COLO668 (cell line): Measurements from ENCODE around the gene DSG1.
"Not testable (repeated sequence)": the region's sequence is repeated elsewhere in the genome, so short reads cannot be mapped to it uniquely, and the experiment has no call there.

Experiments
- DNase-seq: peaks from one replicate; lab custom pipeline; 2025; ENCODE audit not compliant: unreplicated experiment; lab: John Stamatoyannopoulos, UW

The DSG1 gene

DNA sequence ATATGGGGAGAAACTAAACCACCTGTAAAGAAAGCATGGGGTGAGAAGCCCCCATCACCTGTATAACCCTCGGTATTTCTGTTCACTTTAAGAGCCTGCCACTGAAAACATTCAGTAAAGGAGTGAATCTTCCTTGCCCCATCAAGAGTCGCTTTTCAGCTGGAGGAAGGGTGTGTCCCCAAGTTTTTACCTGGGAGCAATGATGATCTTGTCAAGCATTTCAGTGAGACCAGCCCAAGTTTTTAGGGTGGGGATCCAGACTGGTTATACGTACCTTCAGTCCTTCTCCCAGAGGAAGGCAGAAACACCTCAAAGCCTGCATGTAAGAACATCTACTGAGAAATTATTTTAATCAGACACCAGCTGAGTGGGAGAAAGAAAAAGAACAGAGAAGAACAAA, at the start of gene DSG1:
Gene DSG1 (plus strand): TSS at position 301 of the 400 bp plus-strand sequence. CDS start 141 bp downstream, outside the sequence.
- DNase-seq: no peak

DNA sequence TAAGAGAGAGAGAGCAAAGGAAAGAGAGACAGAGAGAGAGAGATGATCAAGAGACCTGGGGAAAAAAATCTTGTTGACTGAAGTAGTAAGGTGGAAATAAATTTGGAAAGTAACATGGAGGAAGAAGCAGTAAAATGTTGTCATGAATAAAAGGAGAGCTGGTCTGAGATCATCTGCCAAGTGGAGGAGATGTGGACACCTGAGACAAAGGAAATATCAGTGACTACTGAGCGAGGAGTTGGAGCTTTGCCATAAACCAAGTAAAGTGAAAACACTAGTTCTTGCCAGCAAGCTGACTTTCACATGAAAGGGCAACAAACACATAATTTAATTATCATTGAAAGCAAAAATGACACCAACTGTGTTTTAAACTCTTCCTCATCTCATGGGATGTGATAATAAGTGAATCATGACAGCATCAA, 49.0 kb upstream of the DSG1 start:
- no peak for DNase-seq

DNA sequence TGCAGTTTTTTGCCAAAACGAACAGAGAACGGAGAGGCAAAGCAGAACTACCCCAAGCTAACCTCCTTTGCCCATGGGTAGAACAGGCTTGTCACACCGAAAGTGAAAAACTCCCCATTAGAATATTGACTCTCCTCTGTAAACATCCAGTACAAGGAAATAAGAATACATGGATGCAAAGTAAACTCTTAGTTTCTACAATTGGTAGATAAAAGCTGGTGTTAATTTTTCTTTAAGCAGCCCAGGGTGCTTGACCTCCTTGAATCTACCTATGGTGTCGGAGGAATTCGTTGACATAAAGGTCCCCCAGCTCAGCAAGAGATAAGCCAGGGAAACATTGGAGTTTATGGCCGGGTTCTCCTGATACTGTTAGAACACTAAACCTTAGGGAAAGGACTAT, 48.4 kb upstream of the DSG1 start:
- no peak for DNase-seq

DNA sequence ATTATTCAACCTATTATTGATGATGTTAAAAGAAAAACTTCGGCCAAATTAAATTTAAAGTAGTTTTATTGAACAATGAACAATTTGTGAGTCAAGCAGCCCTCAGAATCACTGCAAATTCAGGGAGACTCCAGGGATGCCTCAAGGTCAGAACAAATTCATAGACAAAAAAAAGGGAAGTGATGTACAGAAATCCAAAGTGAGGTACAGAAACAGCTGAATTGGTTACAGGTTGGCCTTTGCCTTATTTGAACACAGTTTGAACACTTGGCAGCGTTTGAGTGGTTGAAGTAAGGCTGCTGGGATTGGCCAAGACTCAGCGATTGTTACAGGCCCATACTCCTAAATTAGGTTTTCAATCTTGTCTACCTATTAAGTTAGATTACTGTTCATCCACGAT, 47.4 kb upstream of the DSG1 start:
- no peak for DNase-seq

DNA sequence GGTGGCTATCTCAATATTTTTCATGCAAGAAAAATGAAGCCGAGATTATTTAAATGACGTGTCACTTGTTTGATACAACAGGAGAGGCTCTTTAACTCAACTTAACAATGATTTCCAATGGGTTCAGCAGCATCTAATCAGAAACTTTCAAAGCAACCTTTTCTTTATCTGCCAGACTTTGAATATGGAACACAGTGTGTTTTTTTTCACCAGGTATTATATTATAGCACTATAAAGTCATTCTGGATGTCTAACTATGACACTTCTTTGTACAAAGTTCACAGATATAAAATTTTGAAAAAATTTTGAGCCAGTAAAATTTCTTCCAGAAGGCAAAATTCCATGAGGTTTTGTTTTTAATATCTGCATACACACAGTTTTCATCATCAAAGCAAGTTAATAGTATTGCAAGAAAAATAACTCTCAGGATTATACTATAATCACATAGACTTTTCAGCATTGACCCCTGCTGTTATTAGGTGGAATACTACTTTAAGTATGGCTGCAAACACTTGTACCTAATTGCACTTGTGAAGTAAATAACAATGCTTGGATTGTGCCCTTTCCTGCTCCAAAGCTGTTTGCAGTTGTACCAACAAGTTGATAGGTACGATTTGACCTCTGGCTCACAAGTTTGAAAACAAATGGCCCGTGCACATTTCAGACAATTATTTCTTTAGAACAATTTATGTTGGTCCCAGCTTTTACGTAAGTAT, 44.0 kb upstream of the DSG1 start:
- DNase-seq: no peak

DNA sequence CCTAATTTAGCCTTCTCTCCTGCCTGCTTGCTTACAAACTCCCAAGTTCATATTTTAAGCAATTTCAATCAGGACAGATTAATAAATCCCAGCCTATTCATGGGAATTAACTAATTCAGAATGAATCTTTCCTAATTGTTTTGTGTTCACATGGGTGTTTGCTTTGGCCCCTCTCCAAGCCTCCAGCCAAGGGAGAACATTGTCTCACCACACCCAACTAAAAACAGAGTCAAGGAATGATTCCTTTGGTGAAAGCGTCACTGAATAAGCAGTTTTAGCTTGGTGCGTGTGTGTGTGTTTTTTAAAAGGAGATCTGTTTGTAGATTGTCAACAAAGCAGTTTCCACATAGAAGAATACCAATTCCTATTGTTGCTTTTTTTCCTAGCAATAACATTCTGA, 43.0 kb upstream of the DSG1 start:
- DNase-seq: peak; percentile 9

DNA sequence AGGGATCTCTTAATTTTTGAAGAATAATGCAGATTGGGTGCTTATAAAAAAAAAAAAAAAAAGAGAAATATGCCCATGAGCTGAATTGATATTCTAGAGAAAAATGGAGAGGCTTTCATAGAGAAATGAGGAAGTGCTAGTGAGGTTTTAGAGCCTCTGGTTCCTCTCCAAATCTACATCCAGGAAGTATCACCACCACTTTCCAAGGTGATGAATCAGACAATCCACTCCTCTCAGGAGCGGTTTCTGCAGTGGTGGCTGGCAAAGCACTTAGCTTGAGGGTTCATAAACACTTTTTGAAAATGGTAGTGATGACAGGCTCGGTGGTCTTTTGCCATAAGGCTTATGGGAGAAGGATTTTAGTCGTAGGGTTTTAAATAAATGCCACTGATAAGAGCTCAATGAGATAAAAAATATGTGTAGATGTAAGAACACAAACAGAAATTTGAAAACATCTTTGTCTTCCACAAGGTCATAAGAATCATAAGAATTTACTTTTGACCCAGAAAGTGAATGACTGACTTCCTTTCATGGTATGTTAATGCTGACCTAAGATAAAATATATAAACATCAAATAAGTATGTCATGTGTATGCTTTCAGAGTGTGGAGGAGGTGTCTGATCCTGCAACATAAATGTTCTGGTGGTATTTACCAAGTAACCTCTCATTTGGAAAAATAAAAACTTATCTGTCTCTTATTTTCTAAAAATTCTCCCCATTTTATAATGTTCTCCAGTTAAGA, 42.1 kb upstream of the DSG1 start:
- DNase-seq: no peak

DNA sequence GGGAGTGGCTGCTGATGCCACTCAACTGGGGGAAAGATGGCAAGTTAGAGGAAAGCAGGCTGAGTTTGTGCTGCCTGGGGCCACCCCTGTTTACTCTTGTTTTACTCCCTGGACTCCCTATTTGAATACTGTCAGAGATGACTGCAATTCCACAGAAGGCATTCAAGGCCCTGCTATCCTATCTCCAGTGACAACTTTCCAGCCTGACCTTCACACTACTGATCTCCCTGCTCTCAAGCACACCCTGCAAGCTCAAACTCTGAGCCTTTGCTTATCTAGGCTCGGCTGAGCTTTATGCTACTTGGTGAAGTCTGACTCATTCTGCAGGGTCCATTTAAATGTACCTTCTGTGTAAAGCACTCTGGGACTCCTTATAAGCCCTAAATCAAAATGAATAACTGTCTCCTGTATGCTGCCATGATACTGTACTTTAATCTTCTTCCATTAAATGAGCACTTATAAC, 39.3 kb upstream of the DSG1 start:
- no peak for DNase-seq

DNA sequence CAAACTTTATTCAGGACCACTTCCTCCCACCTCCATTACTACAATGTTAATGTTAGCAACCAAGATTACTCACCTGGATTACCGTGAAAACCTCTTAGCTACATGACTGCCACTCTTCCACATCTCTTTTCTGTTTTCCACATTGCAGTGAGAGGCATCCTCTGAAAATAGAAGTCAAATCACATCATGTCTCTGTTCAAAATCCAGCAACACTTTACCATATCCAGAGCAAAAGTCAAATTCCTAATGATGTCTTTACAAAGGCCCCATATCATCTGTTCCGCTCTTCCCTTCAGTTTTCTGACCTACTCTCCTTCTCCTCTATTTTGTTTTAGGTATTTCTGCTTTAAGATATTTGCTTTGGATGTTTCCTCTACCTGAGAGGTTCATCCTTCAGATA, 37.5 kb upstream of the DSG1 start:
- no peak for DNase-seq

DNA sequence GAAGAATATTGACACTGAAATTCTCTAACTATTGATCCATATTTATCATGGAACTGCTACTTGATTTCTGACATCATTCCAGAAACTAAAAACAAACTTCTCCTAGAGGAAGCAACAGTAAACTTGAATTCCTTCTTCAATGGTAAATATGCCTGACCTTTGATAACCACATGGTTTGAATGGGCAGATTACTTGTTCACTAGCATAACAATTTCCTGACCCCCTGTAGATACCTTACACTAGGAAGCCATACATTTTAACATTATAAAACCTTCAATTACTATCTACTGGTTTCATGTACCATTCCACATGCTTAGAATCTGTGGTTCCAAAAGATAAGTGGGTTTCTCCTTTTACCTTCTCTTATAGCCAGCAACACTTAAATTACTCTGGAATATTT, 36.5 kb upstream of the DSG1 start:
- no peak for DNase-seq

DNA sequence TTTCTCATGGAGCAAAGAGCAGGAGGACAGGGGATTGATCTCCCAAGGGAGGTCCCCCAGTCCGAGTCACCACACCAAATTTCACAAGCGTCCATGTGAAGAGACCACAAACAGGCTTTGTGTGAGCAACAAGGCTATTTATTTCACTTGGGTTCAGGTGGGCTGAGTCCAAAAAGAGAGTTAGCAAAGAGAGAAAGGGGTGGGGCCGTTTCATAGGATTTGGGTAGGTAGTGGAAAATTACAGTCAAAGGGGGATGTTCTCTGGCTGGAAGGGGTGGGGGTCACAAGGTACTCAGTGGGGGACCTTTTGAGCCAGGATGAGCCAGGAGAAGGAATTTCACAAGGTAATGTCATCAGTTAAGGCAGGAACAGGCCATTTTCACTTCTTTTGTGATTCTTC, 28.5 kb upstream of the DSG1 start:
- DNase-seq: not testable (repeated sequence)

DNA sequence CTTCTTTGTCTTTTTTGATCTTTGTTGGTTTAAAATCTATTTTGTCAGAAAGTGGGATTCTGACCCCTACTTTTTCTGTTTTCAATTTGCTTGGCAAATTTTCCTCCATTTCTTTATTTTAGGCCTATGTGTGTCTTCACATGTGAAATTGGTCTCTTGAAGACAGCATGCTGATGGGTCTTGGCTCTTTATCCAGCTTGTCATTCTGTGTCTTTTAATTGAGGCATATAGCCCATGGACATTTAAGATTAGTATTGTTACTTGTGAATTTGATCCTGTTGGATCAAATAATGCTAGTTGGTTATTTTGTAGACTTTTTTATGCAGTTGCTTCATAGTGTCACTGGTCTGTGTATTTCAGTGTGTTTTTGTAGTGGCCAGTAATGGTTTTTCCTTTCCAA, 26.3 kb upstream of the DSG1 start:
- DNase-seq: no peak

DNA sequence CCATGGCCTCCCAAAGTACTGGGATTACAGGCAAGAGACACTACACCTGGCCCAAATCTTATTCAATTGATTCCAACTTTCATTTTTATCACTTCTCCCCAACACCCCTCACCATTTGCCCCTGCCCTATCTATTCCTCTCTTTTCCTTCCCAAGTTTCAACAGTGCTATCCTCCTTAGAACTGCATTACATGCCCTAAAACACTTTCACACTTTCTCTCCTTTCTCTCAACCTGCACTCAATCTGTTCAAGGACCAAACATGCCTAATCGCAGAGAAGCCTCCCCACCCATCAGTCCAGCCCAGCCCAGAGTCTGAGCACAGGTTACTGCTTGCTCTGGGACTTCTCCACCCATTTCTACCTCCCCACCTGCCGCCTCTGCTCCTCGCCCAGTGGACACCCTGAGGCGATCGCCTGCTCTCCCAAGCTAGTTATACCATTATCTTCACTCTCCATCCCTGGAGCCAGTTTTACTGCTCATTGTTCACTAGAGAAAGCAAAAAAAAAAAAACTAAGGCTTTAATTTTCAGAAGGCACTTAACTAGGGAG, 23.7 kb upstream of the DSG1 start:
- no peak for DNase-seq

DNA sequence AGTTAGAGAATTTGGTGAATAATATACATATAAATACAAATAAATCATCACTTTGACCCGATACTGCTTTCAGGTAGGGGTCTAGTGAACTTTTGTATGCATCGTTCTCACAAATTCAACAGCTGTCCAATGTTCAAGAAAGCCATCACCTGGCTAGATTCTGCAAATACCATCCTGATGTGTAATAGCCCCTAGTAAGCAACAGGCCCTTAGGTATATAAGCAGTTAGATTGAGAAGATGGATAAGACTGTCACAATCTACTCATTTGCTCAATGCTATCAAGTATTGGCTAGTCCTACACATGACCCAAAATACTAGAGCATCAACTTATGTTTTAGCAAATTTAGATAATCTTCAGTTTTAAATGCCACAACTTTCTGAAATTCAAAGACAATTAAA, 20.7 kb upstream of the DSG1 start:
- no peak for DNase-seq

DNA sequence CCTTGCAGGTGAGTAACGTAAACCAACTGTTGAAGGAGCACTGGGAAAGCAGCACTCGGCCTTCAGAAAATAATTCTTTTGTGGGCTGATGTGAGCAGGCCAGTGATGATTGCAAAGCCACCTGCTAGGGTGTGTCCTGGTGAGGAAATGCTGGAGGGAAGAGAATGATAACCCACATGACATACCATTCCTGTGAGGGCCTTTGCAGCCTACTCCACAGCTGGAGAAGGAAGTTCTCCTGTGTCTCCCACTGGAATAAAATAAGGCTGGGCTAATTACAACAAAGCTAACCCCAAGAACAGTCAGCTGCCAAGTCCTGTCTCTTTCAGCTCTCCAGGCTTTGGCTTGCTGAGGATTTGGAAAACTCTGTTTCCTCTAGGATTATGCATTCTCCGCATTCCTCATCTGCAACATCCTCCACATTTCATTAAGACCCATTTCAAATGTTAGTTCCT, 16.7 kb upstream of the DSG1 start:
- no peak for DNase-seq

DNA sequence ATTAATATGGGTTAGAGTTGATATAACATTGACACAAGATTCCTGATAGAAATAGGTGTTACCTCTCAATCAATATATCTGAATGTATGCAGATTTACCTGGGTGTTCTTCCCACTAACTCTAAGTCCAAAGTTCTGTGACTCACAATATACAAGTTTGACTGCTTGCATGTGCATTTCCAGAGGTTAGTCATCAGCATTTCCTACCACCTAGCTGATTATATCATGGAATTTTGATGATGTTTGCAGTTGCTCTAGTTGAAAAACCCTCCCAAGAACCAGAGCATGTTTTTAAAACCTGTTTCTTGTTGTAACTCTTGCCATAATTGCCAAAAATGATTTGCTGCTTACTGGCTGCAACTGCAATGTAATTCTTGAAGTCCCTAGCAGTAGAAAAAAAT, 15.0 kb upstream of the DSG1 start:
- no peak for DNase-seq

DNA sequence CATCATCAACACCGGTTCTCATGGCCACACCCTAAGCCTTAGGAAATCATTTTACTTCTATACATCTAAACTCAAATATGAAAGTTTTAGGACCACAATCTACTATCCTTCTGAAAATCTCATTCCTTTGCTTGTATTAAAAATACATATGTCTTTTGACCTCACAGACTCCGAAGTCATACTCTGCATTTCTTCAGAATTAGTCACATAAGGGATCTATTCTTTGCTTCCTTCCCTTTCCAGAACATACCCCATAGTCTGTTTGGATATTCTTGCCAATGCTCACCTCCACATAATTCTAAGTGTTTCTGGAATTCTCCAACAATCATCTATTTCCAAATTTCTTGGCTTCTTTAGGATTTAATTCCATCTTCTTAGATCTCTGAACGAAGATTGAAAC, 14.2 kb upstream of the DSG1 start:
- no peak for DNase-seq

DNA sequence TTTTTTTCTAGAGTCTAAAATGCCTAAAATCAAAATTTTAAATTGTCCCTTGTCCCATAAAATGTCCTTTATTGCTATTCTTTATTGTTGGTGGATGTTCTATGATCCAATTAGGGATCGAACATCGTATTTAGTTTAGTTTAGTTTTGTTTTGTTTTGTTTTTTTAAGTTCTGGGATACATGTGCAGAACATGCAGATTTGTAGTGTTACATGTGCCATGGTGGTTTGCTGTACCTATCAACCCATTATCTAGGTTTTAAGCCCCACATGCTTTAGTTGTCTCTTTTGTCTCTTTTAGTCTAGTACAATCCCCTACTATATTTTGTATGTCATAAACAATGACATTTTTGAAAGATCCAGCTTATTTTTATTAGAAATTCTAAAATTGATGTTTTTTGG, 8.8 kb upstream of the DSG1 start:
- DNase-seq: no peak

DNA sequence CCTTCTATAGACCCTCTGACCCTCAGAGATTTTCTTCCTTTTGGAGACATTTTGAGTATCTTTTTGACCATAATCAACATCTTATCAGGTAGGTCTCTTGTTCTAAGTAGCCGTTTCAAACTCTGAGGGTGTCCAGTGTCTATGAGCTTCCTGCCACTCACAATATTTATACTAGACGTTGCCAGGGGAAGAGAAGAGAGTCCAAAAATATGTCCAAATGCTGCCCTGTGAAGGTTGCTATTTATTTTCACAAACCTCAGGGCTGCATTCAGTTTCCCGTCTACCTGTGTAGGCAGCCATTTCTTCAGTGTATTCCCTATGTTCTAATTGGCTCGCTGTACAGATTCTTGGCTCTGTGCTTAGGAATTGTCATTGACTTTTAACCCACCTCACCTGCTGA, 986 bp upstream of the DSG1 start:
- DNase-seq: no peak

DNA sequence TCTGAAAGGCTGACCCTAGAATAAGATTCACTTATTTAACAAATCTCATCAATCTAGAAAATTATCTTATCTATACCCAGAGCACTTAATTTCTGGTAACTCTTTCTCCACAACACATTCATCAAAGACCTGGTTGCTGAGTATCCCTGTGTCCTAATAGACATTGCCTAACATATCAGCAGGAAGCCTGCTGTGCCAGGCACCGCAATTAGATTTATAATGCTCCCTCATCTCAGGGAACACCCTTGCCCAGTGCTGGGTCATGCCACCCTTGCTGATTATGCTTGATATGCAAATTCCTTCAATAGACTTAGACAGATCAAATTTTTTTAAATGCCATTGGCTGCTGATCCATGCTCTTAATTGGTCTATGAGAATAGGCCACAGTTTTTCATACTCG, 3.8 kb downstream of the DSG1 start:
- no peak for DNase-seq

DNA sequence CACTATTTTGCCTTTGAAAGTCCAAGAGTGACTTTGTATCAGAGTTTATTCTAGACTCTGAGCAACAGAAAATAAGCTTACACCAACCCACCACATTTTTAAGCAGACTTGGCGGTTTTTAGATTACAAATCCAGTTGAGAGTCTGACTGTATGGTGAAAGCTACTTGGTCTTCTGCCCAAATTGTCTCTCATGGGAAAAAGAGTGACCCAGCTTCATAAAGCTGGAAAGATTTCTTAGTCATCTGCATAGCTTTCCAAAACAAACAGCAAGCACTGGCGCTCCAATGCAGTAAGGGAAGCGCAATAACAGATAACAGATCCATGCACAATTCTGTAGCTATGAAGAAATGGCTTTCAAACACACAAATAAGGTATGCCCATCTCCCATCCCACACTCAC, 7.1 kb downstream of the DSG1 start:
- DNase-seq: no peak

DNA sequence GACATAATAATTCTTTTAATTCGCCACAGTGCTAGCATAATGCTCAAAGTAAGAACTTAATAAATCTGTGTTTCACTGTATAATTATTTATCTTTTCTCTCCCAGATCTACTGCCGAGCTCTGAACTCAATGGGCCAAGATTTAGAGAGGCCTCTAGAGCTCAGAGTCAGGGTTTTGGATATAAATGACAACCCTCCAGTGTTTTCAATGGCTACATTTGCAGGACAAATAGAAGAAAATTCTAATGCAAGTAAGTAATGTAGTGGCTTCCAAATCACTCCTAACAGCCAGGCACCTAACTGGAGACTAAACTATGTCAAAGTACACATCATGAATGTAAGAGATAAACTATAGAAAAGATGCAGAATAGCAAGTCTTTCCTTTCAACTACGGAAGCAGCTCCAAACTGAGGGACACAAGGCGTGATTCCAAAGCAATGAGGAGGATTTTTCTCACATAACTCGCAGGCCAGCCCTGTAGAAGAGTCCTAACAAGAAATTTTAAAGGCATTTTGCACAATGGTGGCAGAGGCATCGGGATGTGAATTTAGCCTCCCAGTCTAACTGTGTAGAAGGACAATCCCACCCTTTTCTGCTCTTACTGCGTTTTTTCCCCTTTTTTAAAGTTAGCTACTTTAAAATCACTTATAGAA, 12.0 kb downstream of the DSG1 start:
- no peak for DNase-seq
